Measurements from ENCODE around the gene ME3.

ME3 gene

DNA sequence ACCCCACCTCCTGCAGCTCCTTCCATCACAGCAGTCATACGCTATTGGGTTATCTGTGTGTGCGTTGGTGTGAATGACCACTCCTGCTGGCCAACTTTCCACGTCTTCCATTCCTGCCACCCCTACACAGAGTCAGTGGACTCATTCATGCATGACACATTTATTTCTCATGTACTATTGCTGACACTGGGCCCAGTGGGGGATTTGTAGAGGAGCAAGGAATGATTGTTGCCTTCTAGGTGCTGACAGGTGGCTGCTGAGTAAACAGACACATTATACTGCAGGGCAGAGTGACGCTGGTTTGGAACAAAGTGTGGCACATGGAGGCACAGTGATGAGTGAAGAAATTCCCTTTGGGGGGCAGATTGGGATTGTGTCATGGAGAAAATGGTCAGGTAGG, 183.9 kb downstream of the ME3 start:
- no peak for DNase-seq (ENCODE audit: low read depth in 2 of 2)

DNA sequence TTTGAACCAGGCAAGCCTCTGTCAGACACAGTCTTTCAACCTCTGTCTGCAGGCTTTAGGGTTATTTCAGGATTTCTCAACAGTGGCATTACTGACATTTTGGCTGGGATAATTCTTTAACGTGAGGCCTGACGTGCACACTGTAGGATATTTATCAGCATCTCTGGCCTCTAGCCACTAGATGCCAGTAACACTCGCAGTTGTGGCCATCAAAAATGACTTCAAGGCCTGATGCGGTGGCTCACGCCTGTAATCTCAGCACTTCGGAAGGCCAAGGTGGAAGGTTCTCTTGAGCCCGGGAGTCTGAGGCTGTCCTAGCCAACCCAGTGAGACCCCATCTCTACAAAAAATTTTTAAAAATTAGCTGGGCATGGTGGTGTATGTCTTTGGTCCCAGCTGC, 184.7 kb downstream of the ME3 start:
- DNase-seq (ENCODE audit: low read depth in 2 of 2): no peak

- DNase-seq (ENCODE audit: low read depth in 2 of 2): no peak
Measured at GRCh38 chr11:86486261-86487030, 186.0 kb downstream of the ME3 start.

DNA sequence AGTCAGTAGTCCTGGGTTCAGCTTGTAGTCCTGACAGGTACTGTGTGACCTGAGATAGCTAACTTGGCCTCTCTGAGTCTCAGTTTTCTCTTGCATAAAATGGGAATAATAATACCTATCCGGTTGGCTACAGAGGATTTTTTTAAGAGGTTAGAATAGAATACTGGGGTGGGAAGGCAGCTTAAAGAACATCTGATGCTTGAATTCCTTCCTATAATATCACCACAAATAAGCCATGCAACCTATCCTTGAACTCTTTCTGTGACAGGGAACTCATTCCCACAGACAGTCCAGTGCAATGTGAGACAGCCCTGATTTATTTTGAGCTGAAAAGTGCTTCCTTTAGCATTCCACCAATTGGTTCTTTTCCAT, 187.6 kb downstream of the ME3 start:
- DNase-seq (ENCODE audit: low read depth in 2 of 2): no peak

DNA sequence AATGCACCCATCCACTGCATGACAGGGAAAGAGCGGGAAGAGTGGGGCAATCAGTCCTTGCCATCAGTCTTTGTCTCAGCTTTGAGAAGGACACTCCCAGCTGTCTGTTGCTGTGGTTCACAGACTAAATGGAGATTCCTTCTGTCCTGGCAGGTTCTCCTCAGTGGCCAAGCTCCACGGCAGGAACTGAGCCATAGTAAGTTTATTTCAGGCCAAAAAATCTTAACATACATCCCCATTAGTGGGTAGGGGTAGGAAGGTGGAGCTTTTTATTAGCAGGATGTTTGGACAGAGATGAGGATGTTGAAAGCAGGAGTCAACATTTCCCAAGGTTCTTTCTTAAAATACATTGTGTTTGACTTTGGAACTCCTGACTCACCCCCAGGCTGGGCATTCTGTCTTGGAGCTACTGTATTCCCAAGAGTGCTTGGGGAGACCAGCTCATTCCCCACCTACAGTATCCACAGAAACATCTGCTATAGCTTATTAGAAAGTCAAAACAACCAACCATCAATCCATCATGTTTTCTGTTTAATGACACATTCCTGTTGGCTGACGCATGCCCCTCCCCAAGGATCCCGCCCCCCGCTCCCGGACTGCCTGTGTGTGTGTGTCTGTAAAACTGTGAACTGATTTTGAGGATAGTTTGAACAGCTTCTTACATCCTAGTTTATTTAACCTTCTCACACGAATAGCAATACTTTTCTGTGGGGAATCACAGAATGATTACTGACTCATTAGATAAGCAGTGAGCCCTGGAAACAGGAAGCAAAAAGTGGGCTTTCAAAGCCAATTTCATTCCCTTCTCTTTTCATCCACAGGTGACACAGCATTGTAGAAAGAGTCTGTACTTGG, 188.2 kb downstream of the ME3 start:
- DNase-seq (ENCODE audit: low read depth in 2 of 2): no peak

- DNase-seq (ENCODE audit: low read depth in 2 of 2): no peak
Measured at GRCh38 chr11:86483610-86483939, 188.8 kb downstream of the ME3 start.

DNA sequence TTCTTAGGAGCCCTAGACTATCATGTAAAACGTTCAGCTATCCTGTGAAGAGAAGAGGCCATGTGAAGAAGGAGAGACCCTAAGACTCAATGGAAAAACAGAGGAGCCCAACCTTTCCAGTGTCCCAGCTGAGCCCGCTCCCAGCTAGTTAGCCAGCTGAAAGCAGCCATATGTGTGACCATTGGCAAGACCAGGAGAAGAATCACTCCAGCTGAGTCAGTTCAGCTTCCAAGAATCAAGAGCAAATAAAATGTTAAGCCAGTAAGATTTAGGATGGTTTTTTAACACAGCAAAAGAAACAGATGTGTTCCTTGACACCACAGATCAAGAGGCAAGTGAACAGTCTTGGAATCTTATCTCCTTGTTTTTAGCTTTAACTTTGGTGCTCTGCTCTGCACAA, 189.7 kb downstream of the ME3 start:
- no peak for DNase-seq (ENCODE audit: low read depth in 2 of 2)

- no peak for DNase-seq (ENCODE audit: low read depth in 2 of 2)
Measured at GRCh38 chr11:86481399-86481798, 191.0 kb downstream of the ME3 start.

DNA sequence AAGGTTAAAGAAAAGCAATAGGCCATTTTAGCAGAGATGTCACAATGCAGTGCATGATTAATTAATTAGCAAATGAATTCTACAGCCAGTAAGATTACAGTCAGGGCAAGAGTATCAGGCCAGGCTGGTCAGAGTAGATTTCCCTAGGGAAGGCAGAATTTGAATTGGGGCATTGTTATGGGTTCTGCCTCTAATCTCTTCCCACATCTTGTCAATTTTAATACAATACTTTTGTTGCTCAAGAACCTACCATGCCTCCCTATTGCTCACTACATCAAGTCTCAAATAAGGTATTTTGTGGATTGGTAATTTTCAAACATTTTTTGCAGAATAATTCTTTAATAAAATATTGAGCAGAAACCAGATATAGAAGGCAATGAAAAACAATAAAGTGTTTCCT, 194.1 kb downstream of the ME3 start:
- no peak for DNase-seq (ENCODE audit: low read depth in 2 of 2)

DNA sequence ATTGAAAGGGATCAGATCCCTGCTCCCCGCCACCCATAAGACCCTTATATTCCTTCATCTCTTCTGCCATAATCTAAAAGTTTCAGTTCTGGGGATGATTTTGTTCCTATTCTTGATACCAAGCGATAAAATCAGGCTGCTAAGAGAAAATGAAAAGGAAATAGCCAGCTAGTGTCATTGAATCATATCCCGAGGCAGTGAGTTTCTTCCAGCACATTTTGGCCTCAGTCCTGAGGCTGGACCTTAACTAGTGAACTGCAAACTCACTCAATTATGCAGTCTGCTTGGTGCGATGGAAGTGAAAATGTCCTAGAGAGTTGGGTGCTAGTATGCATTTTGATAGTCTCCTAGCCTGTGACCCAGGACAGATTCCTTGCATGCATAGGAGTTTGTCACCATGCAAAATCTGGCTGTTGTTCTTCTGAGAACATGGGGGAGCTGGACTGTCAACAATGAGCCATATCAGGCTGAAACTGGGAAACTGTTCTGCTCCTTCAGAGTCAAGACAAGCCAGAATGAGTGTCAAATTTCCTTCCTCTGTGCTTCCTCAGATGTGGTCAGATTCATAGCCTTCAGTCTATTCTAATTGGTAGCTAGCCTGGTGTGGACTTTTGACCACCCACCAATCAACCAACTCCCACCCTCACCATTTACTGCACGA, 194.8 kb downstream of the ME3 start:
- no peak for DNase-seq (ENCODE audit: low read depth in 2 of 2)

DNA sequence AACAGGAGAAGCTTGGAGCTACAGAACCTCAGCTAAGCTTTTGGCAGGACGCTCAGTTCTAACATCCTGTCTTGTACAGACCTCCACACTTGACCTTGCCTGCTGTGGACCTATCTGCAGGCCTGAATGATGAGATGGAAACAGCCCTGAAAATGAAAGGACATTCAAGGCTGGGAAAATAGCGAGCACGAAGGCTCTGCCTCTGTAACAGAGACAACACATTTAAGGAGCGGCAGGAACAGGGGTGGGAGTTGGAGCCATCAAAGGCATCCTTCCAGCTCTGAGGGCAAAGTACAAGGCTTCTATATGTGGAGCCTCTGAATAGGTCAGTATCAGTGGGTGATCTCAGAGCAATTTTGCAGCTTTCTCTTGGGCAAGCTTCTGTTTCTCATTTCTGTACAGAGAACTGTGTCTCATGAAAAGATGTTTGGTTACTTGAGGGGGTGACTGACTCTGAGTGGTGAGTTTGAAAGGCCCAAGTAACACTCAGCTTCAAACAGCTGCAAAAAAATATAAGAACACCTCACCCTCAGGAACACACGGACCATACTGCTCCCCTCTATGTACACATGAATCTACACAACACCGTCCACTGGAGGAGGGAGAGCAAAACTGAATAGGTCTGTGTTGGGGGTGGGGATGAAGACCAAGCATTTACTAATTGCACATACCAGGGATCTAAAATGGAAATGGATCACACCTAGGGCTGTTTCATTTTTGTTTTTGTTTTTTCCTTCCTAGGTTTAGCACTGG, 196.1 kb downstream of the ME3 start:
- DNase-seq (ENCODE audit: low read depth in 2 of 2): no peak

DNA sequence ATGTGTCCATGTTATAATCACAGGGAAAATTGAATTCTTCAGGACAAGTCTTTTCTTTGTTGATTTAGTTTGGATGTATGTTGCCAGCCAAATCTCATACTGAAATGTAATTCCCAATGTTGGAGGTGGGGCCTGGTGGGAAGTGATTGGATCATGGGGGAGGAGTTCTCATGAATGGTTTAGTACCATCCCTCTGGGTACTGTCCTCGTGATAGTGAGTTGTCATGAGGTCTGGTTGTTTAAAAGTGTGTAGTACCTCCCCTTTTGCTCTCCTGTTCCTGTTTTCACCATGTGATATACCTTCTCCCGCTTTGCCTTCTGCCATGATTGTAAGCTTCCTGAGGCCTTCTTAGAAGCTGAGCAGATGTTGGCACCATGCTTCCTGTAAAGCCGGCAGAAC, 197.4 kb downstream of the ME3 start:
- no peak for DNase-seq (ENCODE audit: low read depth in 2 of 2)

GRCh38 chr11:86473991-86474833, 198.2 kb downstream of the ME3 start:
- DNase-seq (ENCODE audit: low read depth in 2 of 2): no peak

DNA sequence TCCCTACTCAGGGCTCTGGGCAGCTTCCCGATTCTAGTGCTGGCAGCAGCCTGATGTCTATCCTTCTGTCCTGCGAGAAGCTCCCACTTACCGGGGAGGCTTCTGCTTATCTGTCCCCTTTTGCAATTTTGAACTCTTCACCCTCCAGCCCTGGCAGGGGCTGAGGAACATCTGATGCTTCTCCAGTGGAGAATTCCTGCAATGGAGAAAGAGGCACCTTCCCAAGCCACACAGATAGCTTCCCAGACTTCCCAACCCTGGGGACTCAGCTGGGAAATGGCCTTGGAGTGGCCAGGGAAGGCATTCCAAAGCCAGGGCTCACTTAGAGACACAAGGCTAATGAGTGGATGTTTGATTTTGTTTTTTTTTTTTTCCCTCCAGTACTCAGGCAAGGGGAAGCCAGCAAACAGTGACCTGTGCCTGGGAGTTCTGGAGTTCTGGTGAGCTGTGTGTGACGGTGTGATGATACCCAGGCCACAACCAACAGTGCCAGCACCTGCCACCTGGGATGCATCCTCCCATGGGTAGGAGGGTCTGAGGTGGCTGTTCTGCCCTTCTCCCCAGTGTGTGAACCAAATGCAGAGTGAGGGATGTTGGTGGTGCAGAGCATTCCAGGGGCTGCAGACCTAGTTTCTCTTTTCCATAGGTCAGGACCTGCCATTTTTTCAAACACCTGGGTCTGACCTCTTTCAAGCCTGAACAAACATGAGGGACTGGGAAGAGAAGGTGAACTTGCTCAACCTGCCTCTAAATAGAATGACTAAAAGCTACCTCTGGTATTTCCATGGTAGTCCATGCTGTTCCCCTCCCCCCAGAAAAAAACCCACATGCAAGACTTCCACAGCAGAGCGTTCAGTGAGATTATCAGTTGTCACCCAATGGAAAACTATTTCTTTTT, 202.7 kb downstream of the ME3 start:
- DNase-seq (ENCODE audit: low read depth in 2 of 2): no peak

DNA sequence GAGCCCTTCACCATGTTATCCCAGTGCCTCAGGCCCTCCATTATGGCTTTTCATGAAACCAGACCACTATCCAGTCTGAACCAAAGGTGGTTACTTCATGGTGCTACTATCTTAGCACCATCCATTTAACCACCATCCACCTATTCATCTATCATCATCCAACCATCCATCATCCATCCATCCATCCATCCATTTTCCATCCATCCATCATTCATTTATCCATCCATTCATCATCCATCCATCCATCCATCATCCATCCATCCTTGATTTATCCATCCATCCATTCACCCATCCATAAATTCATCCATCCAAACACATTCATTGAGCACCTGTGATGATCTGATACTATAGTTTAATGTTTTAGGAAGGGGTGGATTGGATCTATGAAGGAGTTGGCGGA, 204.2 kb downstream of the ME3 start:
- no peak for DNase-seq (ENCODE audit: low read depth in 2 of 2)

DNA sequence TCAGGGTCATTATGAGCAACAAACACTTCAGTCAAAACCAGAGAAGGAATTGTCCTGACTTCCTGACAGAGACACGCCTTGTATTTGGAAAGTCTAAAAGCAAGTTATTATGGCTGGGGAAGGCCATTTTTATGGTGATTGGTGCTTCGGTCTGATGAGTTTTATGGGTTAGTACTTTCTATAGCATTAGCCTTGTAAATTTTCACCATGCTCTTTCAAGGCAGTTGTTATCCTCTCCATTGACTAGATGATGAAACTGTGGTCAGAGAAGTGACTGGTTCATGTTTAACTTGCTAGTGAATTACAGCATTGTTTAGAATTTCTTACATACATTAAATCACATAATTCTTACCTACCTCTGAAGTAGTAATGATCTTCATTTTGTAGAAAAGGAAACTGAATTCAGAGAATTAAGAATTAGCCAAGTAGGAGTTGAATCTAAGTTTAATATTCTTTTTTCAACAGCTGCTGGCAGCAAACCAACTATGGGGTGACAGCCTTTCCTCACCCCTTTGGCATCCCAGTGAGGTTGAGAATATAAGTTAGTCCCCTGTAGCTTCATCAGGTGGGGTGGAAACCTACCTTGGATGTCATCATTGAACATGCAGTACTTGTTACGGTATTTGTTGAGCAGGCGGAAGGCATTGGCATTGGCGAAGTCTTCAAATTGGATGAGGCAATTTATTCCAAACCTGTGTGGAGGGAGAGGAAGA, 207.8 kb downstream of the ME3 start:
- no peak for DNase-seq (ENCODE audit: low read depth in 2 of 2)

GRCh38 chr11:86463955-86464354, 208.5 kb downstream of the ME3 start:
- no peak for DNase-seq (ENCODE audit: low read depth in 2 of 2)

DNA sequence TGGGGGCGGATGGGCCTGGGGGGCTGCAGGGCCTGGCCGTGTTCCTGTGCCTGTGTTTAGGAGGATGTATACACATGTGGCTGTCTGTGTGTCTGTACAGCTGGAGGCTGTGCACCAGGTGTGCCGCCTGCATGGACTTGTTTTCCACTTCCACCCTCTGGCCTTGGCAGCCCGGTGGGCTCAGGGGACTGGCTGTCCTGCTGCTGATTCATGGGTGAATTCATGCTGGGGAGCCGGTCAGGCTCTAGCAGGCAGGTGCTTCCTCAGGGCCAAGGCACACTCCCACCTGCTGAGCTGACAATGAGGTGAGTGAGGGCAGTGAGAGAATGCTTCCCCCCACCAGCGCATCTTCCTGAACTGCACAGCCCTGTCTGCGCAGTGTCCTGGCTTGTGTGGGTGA, 209.3 kb downstream of the ME3 start:
- no peak for DNase-seq (ENCODE audit: low read depth in 2 of 2)

GRCh38 chr11:86461892-86462291, 210.5 kb downstream of the ME3 start:
- no peak for DNase-seq (ENCODE audit: low read depth in 2 of 2)
